A673 (cell line): ENCODE measurements around the gene SDHA.

ENCODE experiments used
- EZH2 ChIP-seq: fragments of 200-600 bp; sonication (generic); IDR thresholded peaks from 2 replicates; pipeline ENCODE4 v1.6.1; 2017; ENCODE audit warnings: borderline replicate concordance, low read depth, mild to moderate bottlenecking, mixed read lengths, antibody characterized with exemption, low read length; ENCODE audit not compliant: poor library complexity, severe bottlenecking
- TF ChIP-seq, protein P1 (sequence below): fragments of 300-800, 200-600 bp; sonication (generic); conservative IDR thresholded peaks from 2 replicates; pipeline ENCODE4 v1.5.1; 2017; ENCODE audit warnings: low read depth, mild to moderate bottlenecking, antibody characterized with exemption, low read length, moderate library complexity, mixed read lengths

DNA sequence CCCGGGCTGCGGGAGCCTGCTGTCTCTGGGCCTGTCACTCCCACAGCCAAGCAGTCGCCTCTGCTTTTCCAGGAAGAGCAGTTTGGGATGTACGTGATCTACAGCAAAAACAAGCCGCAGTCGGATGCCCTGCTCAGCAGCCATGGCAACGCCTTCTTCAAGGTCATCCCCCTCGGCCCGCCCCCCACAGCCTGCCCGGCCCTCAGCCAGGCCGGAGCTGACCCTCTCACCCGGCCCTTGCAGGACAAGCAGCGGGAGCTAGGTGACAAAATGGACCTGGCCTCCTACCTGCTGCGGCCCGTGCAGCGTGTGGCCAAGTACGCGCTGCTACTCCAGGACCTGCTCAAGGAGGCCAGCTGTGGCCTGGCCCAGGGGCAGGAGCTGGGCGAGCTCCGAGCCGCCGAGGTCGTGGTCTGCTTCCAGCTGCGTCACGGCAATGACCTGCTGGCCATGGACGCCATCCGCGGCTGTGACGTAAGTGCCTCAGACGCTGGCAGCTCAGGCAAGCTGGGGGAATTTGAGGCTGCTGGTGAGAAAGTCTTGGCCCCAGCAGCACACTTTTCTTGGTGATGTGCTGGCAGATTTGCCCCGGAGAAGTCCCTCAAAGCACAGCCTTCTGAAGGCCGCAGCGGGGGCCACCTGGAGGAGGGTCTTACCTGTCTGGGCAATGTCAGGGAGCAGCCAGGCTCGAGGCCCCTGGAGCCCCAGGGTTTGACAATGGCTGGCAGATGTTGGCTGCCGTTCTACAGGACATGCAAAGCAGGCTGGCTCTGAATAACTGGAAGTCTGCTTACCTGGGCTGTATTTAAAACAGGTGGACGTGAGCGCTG, 46.9 kb upstream of the SDHA start:
- TF ChIP-seq, protein P1, sequence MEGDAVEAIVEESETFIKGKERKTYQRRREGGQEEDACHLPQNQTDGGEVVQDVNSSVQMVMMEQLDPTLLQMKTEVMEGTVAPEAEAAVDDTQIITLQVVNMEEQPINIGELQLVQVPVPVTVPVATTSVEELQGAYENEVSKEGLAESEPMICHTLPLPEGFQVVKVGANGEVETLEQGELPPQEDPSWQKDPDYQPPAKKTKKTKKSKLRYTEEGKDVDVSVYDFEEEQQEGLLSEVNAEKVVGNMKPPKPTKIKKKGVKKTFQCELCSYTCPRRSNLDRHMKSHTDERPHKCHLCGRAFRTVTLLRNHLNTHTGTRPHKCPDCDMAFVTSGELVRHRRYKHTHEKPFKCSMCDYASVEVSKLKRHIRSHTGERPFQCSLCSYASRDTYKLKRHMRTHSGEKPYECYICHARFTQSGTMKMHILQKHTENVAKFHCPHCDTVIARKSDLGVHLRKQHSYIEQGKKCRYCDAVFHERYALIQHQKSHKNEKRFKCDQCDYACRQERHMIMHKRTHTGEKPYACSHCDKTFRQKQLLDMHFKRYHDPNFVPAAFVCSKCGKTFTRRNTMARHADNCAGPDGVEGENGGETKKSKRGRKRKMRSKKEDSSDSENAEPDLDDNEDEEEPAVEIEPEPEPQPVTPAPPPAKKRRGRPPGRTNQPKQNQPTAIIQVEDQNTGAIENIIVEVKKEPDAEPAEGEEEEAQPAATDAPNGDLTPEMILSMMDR = no peak
- TF ChIP-seq EZH2 = no peak
